ENCODE results near the gene BCAP31.
"Not testable (repeated sequence)": the region's sequence is repeated elsewhere in the genome, so short reads cannot be mapped to it uniquely, and the experiment has no call there.

BCAP31 gene

GRCh38 chrX:153692611-153693156, 31.5 kb downstream of the BCAP31 start:
- no peak for DNase-seq

- DNase-seq = no peak
These were observed 32.2 kb downstream of the BCAP31 start for GRCh38 chrX:153692003-153692402.

GRCh38 chrX:153691032-153691827, 33.0 kb downstream of the BCAP31 start:
- DNase-seq = not testable (repeated sequence)

GRCh38 chrX:153690466-153690865, 33.7 kb downstream of the BCAP31 start:
- DNase-seq = no peak

DNA sequence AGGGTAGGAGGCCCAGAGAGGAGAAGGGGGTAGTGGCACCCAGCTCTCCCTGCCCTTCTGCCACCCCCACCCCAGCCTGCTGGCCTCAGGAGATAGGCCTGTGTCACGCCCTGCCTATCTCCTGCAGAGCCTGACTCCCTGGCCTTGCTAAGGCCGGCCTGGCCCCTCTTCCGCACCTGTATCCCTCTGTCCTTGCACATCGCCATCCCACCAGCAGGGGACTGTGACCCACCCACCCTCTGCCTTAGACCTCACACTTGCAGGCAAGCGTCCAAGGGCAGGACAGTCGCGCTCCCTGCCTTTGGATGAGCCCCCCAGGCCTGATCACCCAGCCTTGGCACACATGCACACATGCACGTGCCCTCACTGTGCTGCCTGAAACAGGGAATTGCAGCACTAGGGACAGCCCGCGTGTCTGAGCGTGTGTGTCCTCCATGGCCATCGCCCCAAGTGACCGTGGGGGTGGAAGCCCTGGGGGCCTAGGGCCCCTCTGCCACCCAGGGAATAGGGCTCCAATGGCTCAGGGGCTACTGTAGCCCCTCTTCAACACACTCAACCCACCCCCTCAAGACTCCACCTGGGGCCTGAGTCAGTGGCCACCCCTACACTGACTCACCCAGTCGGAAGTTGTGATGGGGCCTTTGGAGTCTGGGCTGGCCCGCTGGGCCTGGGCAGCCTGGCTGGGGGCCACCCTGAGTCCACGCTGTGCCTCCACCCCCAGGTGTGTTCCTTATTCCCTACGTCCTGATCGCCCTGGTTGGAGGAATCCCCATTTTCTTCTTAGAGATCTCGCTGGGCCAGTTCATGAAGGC, 34.3 kb downstream of the BCAP31 start:
- DNase-seq = no peak

DNA sequence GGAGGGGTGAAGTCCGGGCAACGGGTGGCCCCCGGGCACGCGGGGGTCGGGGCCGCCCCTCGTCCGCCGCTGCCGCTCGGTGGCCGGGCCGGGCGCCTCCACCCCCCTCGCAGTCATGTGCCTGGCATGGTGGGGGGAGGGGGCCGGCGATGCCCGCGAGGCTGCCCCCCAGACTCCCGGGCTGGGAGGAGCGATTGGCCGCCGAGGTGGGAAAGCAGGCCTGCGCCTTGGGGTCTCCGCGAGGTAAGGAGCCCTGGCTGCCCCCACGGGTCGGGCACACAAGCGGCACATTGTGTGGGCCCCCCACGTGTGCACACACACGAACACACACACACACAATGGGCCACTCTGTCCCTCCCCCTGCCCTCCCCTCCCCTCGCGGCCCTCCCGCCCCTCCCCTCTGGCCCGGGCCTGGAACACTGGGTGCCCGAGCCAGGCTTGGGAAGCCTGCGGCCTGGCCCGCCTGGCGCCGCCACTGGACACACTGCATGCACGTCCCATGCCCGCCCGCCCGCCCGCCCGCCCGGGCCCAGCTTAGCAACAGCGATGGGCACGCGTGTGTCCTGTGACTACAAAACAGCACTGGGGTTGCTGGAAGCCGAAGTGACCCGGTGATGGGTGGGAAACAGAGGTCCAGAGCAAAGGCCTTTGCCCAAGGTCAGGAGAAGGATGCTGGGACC, 35.1 kb downstream of the BCAP31 start:
- DNase-seq = no peak

- DNase-seq = no peak
These were observed 35.7 kb downstream of the BCAP31 start for GRCh38 chrX:153688506-153688905.

DNA sequence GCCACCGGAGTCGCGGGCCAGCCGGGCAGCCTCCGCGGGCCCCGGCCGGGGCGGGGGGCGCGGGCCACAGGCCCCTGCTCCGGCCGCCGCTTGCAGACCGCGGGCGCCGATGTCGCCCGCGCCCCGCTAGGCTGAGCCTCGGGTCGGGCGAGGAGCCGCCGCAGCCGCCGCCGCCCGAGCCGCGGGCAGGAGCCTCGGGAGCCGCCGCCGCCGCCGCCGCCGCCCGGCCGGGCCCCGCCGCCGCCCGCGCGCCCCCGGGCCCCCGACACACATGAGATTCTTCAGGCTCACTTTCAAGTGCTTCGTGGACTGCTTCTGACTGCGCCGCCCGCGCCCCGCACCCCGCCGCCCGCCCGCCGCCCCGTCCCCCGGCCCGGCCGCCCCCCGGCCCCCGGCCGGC, 36.1 kb downstream of the BCAP31 start:
- no peak for DNase-seq

DNA sequence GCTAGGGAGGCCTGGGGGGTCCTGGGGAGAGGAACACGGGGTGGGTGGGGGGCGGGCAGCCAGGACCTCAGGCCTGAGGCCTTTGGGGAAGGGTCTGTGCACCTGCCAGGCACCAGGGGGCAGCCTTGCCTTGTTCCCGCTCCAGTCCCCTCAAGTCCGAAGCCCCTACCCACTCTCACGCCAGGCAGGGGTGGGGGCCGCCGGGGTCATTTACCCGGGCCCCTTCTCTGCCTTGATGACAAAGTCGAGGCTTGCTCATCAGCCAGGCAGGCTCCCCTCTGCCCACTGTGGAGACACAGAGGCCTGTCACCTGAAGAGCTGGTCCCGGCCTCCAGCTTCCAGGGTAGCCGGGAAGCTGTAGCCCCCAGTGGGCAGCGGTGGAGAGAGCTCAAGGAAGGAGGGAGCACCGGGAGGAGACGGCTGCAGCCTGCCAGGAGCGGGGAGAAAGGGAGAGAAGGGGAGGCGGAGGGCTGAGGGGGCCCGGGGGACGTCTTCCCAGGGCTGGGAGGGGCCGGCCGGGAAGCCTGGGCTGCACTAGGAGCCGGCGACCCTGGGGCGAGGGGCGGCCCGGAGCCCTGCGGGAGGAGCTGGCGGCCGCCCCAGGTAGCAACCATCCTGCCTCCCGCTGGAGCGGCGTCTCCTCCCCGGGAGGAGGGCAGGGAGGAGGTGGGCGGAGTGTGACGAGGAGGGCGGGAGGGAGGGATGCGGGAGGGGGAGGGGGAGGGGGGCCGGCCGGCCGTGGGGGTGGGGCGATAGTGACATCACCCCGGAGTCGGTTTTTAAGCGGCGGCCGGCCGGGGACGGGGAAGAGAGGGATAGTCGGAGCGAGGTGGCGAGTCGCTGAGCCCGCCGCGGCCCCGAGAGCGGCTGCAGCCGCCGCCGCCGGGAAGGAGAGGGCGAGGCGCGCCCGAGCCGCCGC, 36.8 kb downstream of the BCAP31 start, which contains the start of gene SLC6A8:
Gene SLC6A8 (plus strand): TSS at position 806 of the 919 bp plus-strand sequence. CDS start 649 bp downstream, outside the sequence.
- DNase-seq = no peak

DNA sequence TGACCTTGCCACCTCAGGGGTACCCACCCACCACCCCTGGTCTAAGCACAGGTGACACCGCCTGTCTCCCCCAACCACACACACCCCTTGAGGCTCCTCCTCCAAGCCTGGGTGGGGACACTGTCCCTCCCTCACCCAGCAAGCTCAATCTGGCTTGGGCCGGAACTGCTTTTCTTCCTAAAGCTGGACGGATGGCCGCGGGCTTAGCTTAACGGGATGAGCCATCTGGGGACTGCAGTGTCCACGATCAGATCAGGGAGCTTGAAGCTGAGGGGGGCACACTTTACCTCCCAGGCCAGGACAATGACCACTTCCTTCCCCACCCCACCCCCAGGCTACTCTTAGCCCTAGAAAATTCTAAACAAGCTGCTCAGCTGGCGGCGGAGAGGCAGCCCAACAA, 37.5 kb downstream of the BCAP31 start:
- no peak for DNase-seq

DNA sequence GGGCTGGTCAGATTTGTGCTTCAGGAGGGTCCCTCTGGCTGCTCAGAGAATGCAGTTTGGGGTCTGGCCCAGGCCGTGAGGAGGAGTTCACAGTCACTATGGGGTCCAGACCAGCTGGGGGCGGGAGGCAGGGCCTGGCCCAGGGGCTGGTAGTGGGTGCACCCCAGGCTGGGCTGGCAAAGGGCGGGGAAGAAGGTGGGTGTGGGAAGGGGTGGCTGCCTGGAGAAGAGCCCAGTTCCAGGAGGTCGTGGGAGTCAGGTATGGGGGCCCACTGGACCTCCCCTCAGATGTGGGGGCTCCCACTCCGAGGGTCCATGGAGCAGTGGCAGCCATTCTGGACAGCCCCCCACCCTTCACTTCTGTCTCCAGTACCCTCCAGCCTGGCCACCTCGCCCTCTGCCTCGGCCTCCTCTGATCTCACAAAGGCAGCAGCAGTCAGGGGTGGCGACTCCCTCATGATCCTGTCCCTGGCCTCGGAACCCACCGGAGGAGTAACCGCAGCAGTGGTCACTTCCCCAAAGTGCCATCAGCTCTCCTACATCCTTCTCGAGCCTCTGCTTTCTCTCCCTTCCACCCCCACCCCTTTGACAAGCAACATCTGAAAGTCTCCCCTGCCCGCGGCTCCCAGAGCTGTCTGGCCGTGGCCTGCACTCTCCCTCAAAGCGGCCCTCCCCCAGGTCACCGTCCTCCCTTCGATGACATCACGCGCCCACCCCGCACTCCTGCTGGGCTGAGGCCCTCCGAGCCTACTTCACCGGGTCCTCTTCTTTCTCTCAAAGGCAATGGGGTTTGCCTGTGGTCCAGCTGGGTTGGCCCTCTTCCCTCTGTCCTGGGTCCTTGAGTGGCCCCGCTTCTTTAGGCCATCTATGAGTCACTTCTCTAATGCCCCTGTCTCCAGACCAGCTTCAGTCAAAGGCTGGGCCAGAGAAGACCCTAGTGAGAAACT, 38.2 kb downstream of the BCAP31 start:
- DNase-seq = no peak

DNA sequence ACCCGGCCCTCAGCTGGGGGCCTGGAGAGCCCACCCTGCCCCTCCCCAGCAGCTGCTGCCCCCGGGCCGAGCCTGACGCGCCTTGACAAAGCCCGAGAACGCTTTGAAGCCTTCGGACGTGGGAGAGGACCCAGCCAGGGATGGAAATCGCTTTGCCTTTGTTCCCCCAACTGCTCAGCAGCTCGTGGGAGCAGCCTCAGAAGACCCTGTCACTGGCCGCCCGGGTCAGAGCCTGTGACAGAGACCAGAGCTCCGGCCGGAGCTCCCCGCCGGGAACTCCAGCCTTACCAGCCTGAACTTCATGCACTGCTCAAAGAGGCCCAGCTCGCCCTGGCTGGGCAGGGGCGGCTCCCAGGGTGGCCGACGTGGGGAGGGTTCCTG, 39.0 kb downstream of the BCAP31 start:
- DNase-seq = no peak

- no peak for DNase-seq
These were observed 39.6 kb downstream of the BCAP31 start for GRCh38 chrX:153684467-153685155.

GRCh38 chrX:153683486-153683885, 40.7 kb downstream of the BCAP31 start:
- not testable (repeated sequence) for DNase-seq

- no peak for DNase-seq
These were observed 43.0 kb downstream of the BCAP31 start for GRCh38 chrX:153681175-153681574.

GRCh38 chrX:153674219-153674851, 49.9 kb downstream of the BCAP31 start:
- DNase-seq = no peak

GRCh38 chrX:153673428-153674218, 50.6 kb downstream of the BCAP31 start, which contains the start of gene PNCK:
PNCK (minus strand) TSS chrX:153673813; CDS start chrX:153673076, 737 bp downstream.
- DNase-seq = no peak

GRCh38 chrX:153672531-153673427, 51.4 kb downstream of the BCAP31 start:
- no peak for DNase-seq

Measured in activated CD4-positive, alpha-beta T cell treated with anti-CD3 and anti-CD28 coated beads for 1 hour (primary cell).